HCT116 (cell line): Measurements from ENCODE around the gene UBE2J2.

Experiments used
- POLR2A ChIP-seq: IDR thresholded peaks from 2 replicates; pipeline ENCODE4 v1.7.0; 2011; ENCODE audit warnings: borderline replicate concordance; ENCODE audit not compliant: insufficient read depth, insufficient read length; ENCODE audit errors: extremely low read depth
- POLR2AphosphoS5 ChIP-seq: IDR thresholded peaks from 2 replicates; pipeline ENCODE4 v1.6.1; 2011; ENCODE audit warnings: mild to moderate bottlenecking, low read depth, low read length, moderate library complexity
- TF ChIP-seq, protein P1 (sequence below): IDR thresholded peaks from 2 replicates; pipeline ENCODE4 v1.6.1; 2012
- TF ChIP-seq, protein P2 (sequence below), 3 experiments: fragments of 200-600 bp in 1 of 3; sonication (generic) in 1 of 3; IDR thresholded peaks in 2 of 3; conservative IDR thresholded peaks in 1 of 3; 2 replicates each; pipeline ENCODE4 v1.5.1; 2012 to 2017; ENCODE audit warnings: low read depth in 2 of 3, low read length in 2 of 3, antibody characterized with exemption in 1 of 3, borderline replicate concordance in 1 of 3, control low read depth in 1 of 3, mild to moderate bottlenecking in 1 of 3, mixed read lengths in 1 of 3, mixed run types in 1 of 3, moderate library complexity in 1 of 3; ENCODE audit not compliant: insufficient read depth in 1 of 3

DNA sequence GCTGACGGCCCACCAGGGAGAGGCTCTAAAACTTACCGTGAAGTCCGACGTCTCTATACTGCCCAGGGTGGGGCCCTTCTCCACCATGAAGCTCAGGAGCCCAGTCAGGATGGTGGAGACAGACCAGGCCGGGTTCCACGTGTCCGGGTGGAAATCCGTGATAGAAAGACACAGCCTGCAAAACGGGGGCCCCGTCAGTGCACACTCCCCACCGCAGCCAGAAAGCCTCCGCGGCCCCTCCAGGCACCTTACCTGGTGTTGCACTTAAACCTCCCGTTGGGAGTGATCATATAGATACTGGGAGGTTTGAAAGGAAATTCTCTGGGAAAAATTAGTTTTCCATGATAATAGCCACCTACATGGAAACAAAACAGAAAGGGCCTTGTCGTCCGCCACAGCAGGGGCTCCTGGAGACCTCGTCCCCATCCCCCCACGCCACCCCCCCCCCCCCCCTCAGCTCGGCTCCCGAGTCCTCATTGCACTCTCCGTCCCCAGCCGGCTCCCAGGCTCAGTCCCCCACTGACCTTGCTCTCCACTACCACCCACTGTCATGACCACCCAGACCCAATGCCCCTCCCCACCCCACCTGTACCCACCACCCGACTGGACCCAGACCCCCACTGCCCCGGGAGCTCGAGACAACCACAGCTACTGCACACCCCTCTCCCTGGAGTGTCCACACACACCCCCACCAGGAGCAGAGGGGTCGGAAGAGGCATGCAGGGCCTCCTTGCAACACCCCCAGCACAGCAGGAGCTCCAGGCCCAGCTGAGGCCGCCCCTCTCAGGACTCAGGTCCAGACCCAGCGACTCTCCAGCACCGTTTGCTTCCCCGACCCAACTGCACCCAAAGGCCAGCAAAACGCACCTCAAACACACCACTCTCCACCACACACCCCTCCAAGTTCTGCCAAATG, 16.4 kb downstream of the UBE2J2 start:
- TF ChIP-seq, protein P1, sequence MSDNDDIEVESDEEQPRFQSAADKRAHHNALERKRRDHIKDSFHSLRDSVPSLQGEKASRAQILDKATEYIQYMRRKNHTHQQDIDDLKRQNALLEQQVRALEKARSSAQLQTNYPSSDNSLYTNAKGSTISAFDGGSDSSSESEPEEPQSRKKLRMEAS = no peak
- TF ChIP-seq POLR2A = no peak
- TF ChIP-seq POLR2AphosphoS5 = no peak
- TF ChIP-seq, protein P2, sequence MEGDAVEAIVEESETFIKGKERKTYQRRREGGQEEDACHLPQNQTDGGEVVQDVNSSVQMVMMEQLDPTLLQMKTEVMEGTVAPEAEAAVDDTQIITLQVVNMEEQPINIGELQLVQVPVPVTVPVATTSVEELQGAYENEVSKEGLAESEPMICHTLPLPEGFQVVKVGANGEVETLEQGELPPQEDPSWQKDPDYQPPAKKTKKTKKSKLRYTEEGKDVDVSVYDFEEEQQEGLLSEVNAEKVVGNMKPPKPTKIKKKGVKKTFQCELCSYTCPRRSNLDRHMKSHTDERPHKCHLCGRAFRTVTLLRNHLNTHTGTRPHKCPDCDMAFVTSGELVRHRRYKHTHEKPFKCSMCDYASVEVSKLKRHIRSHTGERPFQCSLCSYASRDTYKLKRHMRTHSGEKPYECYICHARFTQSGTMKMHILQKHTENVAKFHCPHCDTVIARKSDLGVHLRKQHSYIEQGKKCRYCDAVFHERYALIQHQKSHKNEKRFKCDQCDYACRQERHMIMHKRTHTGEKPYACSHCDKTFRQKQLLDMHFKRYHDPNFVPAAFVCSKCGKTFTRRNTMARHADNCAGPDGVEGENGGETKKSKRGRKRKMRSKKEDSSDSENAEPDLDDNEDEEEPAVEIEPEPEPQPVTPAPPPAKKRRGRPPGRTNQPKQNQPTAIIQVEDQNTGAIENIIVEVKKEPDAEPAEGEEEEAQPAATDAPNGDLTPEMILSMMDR (IDR thresholded peaks at IDR 0.05 in 2 of 3, conservative IDR thresholded peaks at IDR 0.05 in 1 of 3; ENCODE audit: borderline replicate concordance in 1 of 3, insufficient read depth in 1 of 3, low read depth in 2 of 3, low read length in 2 of 3) = no peak
